Neuronal stem cell (in vitro differentiated cells): ENCODE measurements around the gene XRCC5.

ENCODE experiments used
- DNase-seq: peaks from one replicate; pipeline ENCODE4 v3.0.0-alpha.2; 2013; ENCODE audit warnings: low spot score
- H2AFZ ChIP-seq: one replicate; pipeline ENCODE4 v1.6.1; 2013; ENCODE audit warnings: mild to moderate bottlenecking, low read length, inconsistent platforms
- H2AK5ac ChIP-seq: 2 replicates; pipeline ENCODE4 v1.6.1; 2013; ENCODE audit warnings: low read depth, mild to moderate bottlenecking, inconsistent platforms, low read length, moderate library complexity, mixed read lengths
- H2BK120ac ChIP-seq: 2 replicates; pipeline ENCODE4 v1.6.1; 2013; ENCODE audit warnings: low read depth, mild to moderate bottlenecking, inconsistent platforms, low read length, moderate library complexity, mixed read lengths
- H2BK12ac ChIP-seq: one replicate; pipeline ENCODE4 v1.6.1; 2013; ENCODE audit warnings: low read length, inconsistent platforms
- H2BK15ac ChIP-seq: 2 replicates; pipeline ENCODE4 v1.6.1; 2013; ENCODE audit warnings: mild to moderate bottlenecking, low read length, inconsistent platforms, mixed read lengths
- H2BK5ac ChIP-seq: one replicate; pipeline ENCODE4 v1.6.1; 2013; ENCODE audit warnings: inconsistent platforms, mild to moderate bottlenecking, low read length, moderate library complexity
- H3K14ac ChIP-seq: one replicate; pipeline ENCODE4 v1.6.1; 2013; ENCODE audit warnings: low read length, inconsistent platforms
- H3K18ac ChIP-seq: 2 replicates; pipeline ENCODE4 v1.6.1; 2013; ENCODE audit warnings: low read length, inconsistent platforms
- H3K23ac ChIP-seq: 2 replicates; pipeline ENCODE4 v1.6.1; 2013; ENCODE audit warnings: low read depth, mild to moderate bottlenecking, mixed read lengths, low read length, inconsistent platforms; ENCODE audit not compliant: poor library complexity
- H3K27ac ChIP-seq: replicated peaks from 3 replicates; pipeline ENCODE4 v1.5.1; 2013; ENCODE audit warnings: low read length, inconsistent platforms
- H3K27me3 ChIP-seq, 3 experiments: 2 replicates each; pipeline ENCODE4 v1.6.1; 2013; ENCODE audit warnings: low read length in 3 of 3, mild to moderate bottlenecking in 2 of 3, inconsistent platforms in 1 of 3, low read depth in 1 of 3, mixed read lengths in 1 of 3, moderate library complexity in 1 of 3; ENCODE audit not compliant: control insufficient read depth in 3 of 3, insufficient read depth in 3 of 3
- H3K36me3 ChIP-seq, 2 donors: replicated peaks in 1 of 2; 2 replicates each; pipeline ENCODE4 v1.6.1; 2013; ENCODE audit warnings: low read length in 2 of 2; ENCODE audit not compliant: control insufficient read depth in 2 of 2, insufficient read depth in 2 of 2
- H3K4ac ChIP-seq: 2 replicates; pipeline ENCODE4 v1.6.1; 2013; ENCODE audit warnings: inconsistent platforms, mild to moderate bottlenecking, low read length, moderate library complexity
- H3K4me1 ChIP-seq, 2 donors: 1 replicate in 1 of 2; 2 replicates in 1 of 2; pipeline ENCODE4 v1.6.1; 2013; ENCODE audit warnings: low read length in 2 of 2, low read depth in 1 of 2; ENCODE audit not compliant: control insufficient read depth in 2 of 2, insufficient read depth in 1 of 2
- H3K4me2 ChIP-seq: one replicate; pipeline ENCODE4 v1.6.1; 2013; ENCODE audit warnings: mild to moderate bottlenecking, low read length, inconsistent platforms; ENCODE audit not compliant: insufficient read depth, poor library complexity, severe bottlenecking
- H3K4me3 ChIP-seq, 2 donors: 2 replicates each; pipeline ENCODE4 v1.5.1; 2013; ENCODE audit warnings: low read length in 2 of 2, mild to moderate bottlenecking in 2 of 2, inconsistent platforms in 1 of 2, moderate library complexity in 1 of 2
- H3K79me1 ChIP-seq: one replicate; pipeline ENCODE4 v1.6.1; 2013; ENCODE audit warnings: low read depth, mild to moderate bottlenecking, inconsistent platforms, low read length, moderate library complexity
- H3K9ac ChIP-seq: one replicate; pipeline ENCODE4 v1.6.1; 2013; ENCODE audit warnings: mild to moderate bottlenecking, low read depth, low read length, inconsistent platforms; ENCODE audit not compliant: poor library complexity
- H3K9me3 ChIP-seq, 2 donors: replicated peaks in 1 of 2; 2 replicates each; pipeline versions ENCODE3 to v1.6.1; 2013; ENCODE audit warnings: low read length in 2 of 2, mild to moderate bottlenecking in 2 of 2, inconsistent platforms in 1 of 2, low read depth in 1 of 2, mixed read lengths in 1 of 2, moderate library complexity in 1 of 2; ENCODE audit not compliant: control insufficient read depth in 2 of 2, insufficient read depth in 1 of 2
- H4K8ac ChIP-seq: one replicate; pipeline ENCODE4 v1.6.1; 2013; ENCODE audit warnings: low read depth, mild to moderate bottlenecking, inconsistent platforms, low read length, moderate library complexity
- H4K91ac ChIP-seq: one replicate; pipeline ENCODE4 v1.6.1; 2013; ENCODE audit warnings: low read length, low read depth, mild to moderate bottlenecking, inconsistent platforms; ENCODE audit not compliant: poor library complexity
- WGBS, 2 donors: extraction: QIAGEN DNeasy Blood & Tissue Kit; methylation state at CpG; one replicate each; pipeline ENCODE4 v1.1.7; 2013; ENCODE audit warnings: missing lambda C conversion rate in 2 of 2, mixed read lengths in 1 of 2; ENCODE audit not compliant: insufficient read length in 2 of 2, insufficient replicate concordance in 1 of 2; ENCODE audit errors: extremely low coverage in 2 of 2; 5-methylcytosine and 5-hydroxymethylcytosine counted together

XRCC5 gene

DNA sequence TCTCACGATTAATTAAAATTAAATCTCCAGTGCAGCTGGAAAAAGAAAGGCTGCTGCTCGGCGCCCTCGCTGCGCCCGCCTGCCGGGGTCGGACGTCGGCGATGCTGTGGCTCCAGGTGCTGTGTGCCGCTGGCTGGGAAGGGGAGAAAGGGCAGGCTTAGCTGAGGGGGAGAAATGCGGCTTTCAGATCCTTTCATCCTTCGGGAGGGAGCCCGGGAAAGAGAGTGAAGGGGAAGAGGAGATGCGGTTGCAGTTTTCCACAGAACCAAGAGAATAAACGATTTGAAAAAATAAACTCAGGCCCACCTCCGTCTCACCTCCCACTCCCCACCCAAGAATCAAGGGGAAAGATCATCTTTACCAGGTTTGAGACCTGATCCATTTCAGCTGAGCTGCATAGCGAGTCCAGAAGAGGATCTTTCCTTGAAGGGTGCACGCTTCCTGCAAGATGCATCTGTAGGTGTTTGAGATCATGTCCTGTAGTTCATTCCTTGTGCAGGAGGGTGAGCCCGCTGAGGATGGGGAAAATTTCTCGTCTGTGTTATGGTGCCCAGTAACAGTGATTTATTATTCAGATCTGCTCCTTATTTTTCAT, 26.9 kb upstream of the XRCC5 start:
- peaks cover 3 to 10% of the 10 kb centered on the region in 2 donors for H3K36me3 ChIP-seq
- H2AK5ac ChIP-seq, result peak overlapping the region; percentile 94
- no peak overlapping the region for H2BK15ac ChIP-seq
- H3K27ac ChIP-seq, result peak overlapping the region; percentile 95
- H3K9ac ChIP-seq, result peak overlapping the region; percentile 92
- H3K4ac ChIP-seq, result no peak overlapping the region
- no peak for DNase-seq
- H4K8ac ChIP-seq, result no peak overlapping the region
- WGBS, 2 donors, result no CpG with 5 or more reads among the region's 22 CpGs
- H3K9me3 ChIP-seq, result peaks cover 0 to 1% of the 10 kb centered on the region in 2 donors
- H2BK120ac ChIP-seq, result peak overlapping the region; percentile 39
- no peak overlapping the region for H3K23ac ChIP-seq
- H3K14ac ChIP-seq, result peak overlapping the region; percentile 42
- H3K27me3 ChIP-seq, result no peaks in the 10 kb centered on the region
- no peak overlapping the region for H2BK12ac ChIP-seq
- H4K91ac ChIP-seq, result no peak overlapping the region
- H3K4me3 ChIP-seq, result peak overlapping the region; percentile 77 to 93
- H2AFZ ChIP-seq, result peak overlapping the region; percentile 92
- H3K4me2 ChIP-seq, result peak overlapping the region; percentile 72
- peaks cover 1% of the 10 kb centered on the region for H3K79me1 ChIP-seq
- peak overlapping the region; percentile 99 for H2BK5ac ChIP-seq
- peak overlapping the region; percentile 97 for H3K18ac ChIP-seq
- H3K4me1 ChIP-seq, result peaks cover 8 to 16% of the 10 kb centered on the region in 2 donors

DNA sequence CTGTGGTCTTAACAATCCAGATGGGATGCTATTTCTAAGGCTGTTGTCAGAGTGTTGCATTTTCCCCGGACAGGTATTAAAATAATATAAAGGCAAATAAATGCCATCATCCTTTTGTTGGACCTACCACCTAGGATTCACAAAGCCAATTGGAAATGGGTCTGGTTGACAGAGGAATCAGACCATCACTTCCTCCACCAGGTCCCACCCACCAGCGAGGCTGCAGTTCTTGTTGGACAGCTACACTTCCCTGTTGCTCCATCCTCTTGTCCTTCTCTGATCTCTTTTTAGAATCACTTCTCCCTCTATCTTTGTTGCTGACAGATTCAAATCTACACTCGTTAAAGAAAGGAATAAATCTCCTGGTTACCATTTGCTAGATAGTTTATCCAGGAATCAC, 26.3 kb upstream of the XRCC5 start:
- Histone ChIP-seq H3K9ac (no peak overlapping the region), H3K27me3 (no peaks in the 10 kb centered on the region), H4K8ac (no peak overlapping the region), H3K14ac (no peak overlapping the region), H3K27ac (peak overlapping the region; percentile 95), H3K4me2 (peak overlapping the region; percentile 72), H3K23ac (no peak overlapping the region), H3K4me3 (peak overlapping the region; percentile 77 to 93), H3K18ac (no peak overlapping the region), H2BK120ac (no peak overlapping the region), H4K91ac (no peak overlapping the region), H2BK15ac (no peak overlapping the region), H3K9me3 (peaks cover 0 to 1% of the 10 kb centered on the region in 2 donors), H2AFZ (no peak overlapping the region), H2BK5ac (no peak overlapping the region), H3K36me3 (peaks cover 3 to 15% of the 10 kb centered on the region in 2 donors), H3K79me1 (peaks cover 1% of the 10 kb centered on the region), H2BK12ac (no peak overlapping the region), H3K4me1 (peaks cover 8 to 16% of the 10 kb centered on the region in 2 donors), H3K4ac (no peak overlapping the region), H2AK5ac (no peak overlapping the region)
- WGBS, 2 donors, result no CpG with 5 or more reads among the region's 3 CpGs
- no peak for DNase-seq

DNA sequence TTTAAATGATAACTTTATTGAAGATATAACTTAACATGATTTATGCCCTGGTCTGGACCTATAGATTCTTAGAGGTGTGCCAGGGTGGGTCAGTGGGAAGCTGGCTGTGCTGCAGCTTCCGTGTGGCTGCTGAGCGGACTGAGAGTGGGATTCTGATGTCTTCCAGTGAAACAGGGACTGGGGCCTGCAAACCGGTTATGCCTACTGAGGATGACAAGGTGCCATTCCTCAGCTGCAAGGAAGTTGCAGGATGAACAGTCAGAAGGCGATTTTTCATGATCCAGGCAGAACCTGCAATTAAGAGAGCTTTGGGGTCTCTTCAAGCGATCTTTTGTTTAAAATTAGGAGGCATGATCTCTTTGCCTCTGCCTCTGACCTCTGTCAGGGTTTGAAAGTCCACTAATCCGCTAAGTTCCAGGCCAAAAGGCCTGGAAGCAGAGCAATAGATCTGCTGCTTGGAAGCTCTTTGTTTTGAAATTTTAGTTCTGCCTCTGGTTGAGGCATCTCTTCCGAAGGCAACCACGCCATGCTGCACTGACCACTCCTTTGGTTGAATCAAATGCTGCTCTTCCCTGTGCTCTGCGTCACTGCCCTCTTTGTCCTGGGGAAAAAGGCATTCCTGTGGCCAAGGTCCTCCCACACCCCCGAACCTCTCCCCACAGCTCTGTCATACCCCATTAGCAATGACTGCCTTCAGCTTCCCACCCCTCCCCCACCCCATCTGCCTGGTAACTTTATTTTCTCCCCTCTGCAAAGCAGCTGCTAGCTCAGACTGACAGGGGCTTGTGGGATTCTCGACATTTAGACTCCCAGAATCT, 25.5 kb upstream of the XRCC5 start:
- no peak overlapping the region for H4K8ac ChIP-seq
- H3K14ac ChIP-seq, result no peak overlapping the region
- peak overlapping the region; percentile 35 for H2AFZ ChIP-seq
- peaks cover 3 to 15% of the 10 kb centered on the region in 2 donors for H3K36me3 ChIP-seq
- peak; percentile 88 for DNase-seq
- no peak overlapping the region for H2BK120ac ChIP-seq
- H3K9ac ChIP-seq, result no peak overlapping the region
- H3K23ac ChIP-seq, result no peak overlapping the region
- H3K79me1 ChIP-seq, result peaks cover 1% of the 10 kb centered on the region
- peak overlapping the region; percentile 95 for H3K27ac ChIP-seq
- no peak overlapping the region for H3K4ac ChIP-seq
- H2AK5ac ChIP-seq, result no peak overlapping the region
- no peak overlapping the region for H2BK12ac ChIP-seq
- peak overlapping the region; percentile 52 for H3K4me2 ChIP-seq
- peak overlapping the region; percentile 67 to 77 for H3K4me3 ChIP-seq
- H3K4me1 ChIP-seq, result peaks cover 8 to 16% of the 10 kb centered on the region in 2 donors
- no peak overlapping the region for H2BK15ac ChIP-seq
- H4K91ac ChIP-seq, result no peak overlapping the region
- peaks cover 0 to 1% of the 10 kb centered on the region in 2 donors for H3K9me3 ChIP-seq
- WGBS, 2 donors, result no CpG with 5 or more reads among the region's 11 CpGs
- no peak overlapping the region for H2BK5ac ChIP-seq
- peak overlapping the region; percentile 0 for H3K18ac ChIP-seq
- H3K27me3 ChIP-seq, result no peaks in the 10 kb centered on the region

DNA sequence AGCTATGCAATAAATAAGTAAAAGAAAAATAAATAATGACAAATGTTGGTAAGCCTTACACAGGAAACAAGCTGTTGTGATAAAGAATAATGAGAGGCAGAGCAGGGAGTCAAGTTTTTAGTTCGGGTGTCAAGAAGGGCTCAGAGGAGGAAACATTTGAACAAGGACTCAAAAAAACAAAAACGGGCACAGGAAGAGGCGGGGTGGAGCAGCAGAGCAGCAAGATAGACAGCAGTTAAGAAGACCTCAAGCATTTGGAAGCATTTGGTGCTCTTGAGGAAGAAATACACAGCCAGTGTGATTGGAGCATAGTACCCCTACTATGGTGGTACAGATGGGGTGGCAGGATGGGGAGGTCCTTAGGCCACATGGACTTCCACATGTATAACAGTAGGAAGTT, 24.6 kb upstream of the XRCC5 start:
- Histone ChIP-seq H2BK120ac (no peak overlapping the region), H3K36me3 (peaks cover 3 to 15% of the 10 kb centered on the region in 2 donors), H2BK5ac (no peak overlapping the region), H3K4me1 (peaks cover 8 to 16% of the 10 kb centered on the region in 2 donors), H3K14ac (no peak overlapping the region), H3K4ac (no peak overlapping the region), H3K18ac (peak overlapping the region; percentile 63), H3K27me3 (no peaks in the 10 kb centered on the region), H3K27ac (peak overlapping the region; percentile 95), H4K91ac (no peak overlapping the region), H2BK12ac (no peak overlapping the region), H3K4me3 (peak overlapping the region; percentile 59 to 77), H2BK15ac (no peak overlapping the region), H2AK5ac (peak overlapping the region; percentile 59), H3K23ac (no peak overlapping the region), H2AFZ (no peak overlapping the region), H3K9me3 (peaks cover 0 to 1% of the 10 kb centered on the region in 2 donors), H3K4me2 (peak overlapping the region; percentile 28), H4K8ac (no peak overlapping the region), H3K9ac (no peak overlapping the region), H3K79me1 (peaks cover 1% of the 10 kb centered on the region)
- DNase-seq, result no peak
- WGBS, 2 donors, result no CpG with 5 or more reads among the region's 3 CpGs
